HCT116 (cell line): ENCODE measurements around the gene LRP2.

ENCODE experiments used
- CEBPB ChIP-seq: IDR thresholded peaks from 2 replicates; pipeline ENCODE4 v1.6.1; 2012; ENCODE audit warnings: low read depth
- CTCF ChIP-seq, 3 experiments: fragments of 200-600 bp in 1 of 3; sonication (generic) in 1 of 3; IDR thresholded peaks in 2 of 3; conservative IDR thresholded peaks in 1 of 3; 2 replicates each; pipeline ENCODE4 v1.5.1; 2012 to 2017; ENCODE audit warnings: low read depth in 2 of 3, low read length in 2 of 3, antibody characterized with exemption in 1 of 3, borderline replicate concordance in 1 of 3, control low read depth in 1 of 3, mild to moderate bottlenecking in 1 of 3, mixed read lengths in 1 of 3, mixed run types in 1 of 3, moderate library complexity in 1 of 3; ENCODE audit not compliant: insufficient read depth in 1 of 3
- EGR1 ChIP-seq: IDR thresholded peaks from 2 replicates; pipeline ENCODE4 v1.6.1; 2012; ENCODE audit warnings: low read depth
- EZH2 ChIP-seq: fragments of 200-600 bp; sonication (generic); IDR thresholded peaks from 2 replicates; pipeline ENCODE4 v1.6.1; 2017; ENCODE audit warnings: antibody characterized with exemption, mixed run types
- FOSL1 ChIP-seq: IDR thresholded peaks from 2 replicates; pipeline ENCODE4 v1.6.1; 2012; ENCODE audit warnings: low read depth
- JUND ChIP-seq: IDR thresholded peaks from 2 replicates; pipeline ENCODE4 v1.6.1; 2012
- MAX ChIP-seq: IDR thresholded peaks from 2 replicates; pipeline ENCODE4 v1.6.1; 2012
- POLR2A ChIP-seq: IDR thresholded peaks from 2 replicates; pipeline ENCODE4 v1.7.0; 2011; ENCODE audit warnings: borderline replicate concordance; ENCODE audit not compliant: insufficient read depth, insufficient read length; ENCODE audit errors: extremely low read depth
- POLR2AphosphoS5 ChIP-seq: IDR thresholded peaks from 2 replicates; pipeline ENCODE4 v1.6.1; 2011; ENCODE audit warnings: mild to moderate bottlenecking, low read depth, low read length, moderate library complexity
- RAD21 ChIP-seq: IDR thresholded peaks from 2 replicates; pipeline ENCODE4 v1.6.1; 2012; ENCODE audit warnings: low read depth, mild to moderate bottlenecking
- SIN3A ChIP-seq: IDR thresholded peaks from 2 replicates; pipeline ENCODE4 v1.6.1; 2012; ENCODE audit warnings: low read depth
- SP1 ChIP-seq: IDR thresholded peaks from 2 replicates; pipeline ENCODE4 v1.6.1; 2012; ENCODE audit warnings: low read depth
- TCF7L2 ChIP-seq: IDR thresholded peaks from 2 replicates; pipeline ENCODE4 v1.7.0; 2011; ENCODE audit warnings: borderline replicate concordance, inconsistent platforms; ENCODE audit not compliant: insufficient read depth, insufficient read length; ENCODE audit errors: extremely low read depth
- TF ChIP-seq, protein P1 (sequence below): IDR thresholded peaks from 2 replicates; pipeline ENCODE4 v1.6.1; 2012; ENCODE audit warnings: low read depth

- TF ChIP-seq POLR2A (no peak), POLR2AphosphoS5 (no peak), TCF7L2 (no peak), CTCF (IDR thresholded peaks at IDR 0.05 in 2 of 3, conservative IDR thresholded peaks at IDR 0.05 in 1 of 3; ENCODE audit: borderline replicate concordance in 1 of 3, insufficient read depth in 1 of 3, low read depth in 2 of 3, low read length in 2 of 3) (no peak), CEBPB (no peak), EZH2 (no peak), JUND (no peak), SP1 (no peak), EGR1 (no peak), RAD21 (no peak), FOSL1 (no peak), MAX (no peak), SIN3A (no peak)
- TF ChIP-seq, protein P1, sequence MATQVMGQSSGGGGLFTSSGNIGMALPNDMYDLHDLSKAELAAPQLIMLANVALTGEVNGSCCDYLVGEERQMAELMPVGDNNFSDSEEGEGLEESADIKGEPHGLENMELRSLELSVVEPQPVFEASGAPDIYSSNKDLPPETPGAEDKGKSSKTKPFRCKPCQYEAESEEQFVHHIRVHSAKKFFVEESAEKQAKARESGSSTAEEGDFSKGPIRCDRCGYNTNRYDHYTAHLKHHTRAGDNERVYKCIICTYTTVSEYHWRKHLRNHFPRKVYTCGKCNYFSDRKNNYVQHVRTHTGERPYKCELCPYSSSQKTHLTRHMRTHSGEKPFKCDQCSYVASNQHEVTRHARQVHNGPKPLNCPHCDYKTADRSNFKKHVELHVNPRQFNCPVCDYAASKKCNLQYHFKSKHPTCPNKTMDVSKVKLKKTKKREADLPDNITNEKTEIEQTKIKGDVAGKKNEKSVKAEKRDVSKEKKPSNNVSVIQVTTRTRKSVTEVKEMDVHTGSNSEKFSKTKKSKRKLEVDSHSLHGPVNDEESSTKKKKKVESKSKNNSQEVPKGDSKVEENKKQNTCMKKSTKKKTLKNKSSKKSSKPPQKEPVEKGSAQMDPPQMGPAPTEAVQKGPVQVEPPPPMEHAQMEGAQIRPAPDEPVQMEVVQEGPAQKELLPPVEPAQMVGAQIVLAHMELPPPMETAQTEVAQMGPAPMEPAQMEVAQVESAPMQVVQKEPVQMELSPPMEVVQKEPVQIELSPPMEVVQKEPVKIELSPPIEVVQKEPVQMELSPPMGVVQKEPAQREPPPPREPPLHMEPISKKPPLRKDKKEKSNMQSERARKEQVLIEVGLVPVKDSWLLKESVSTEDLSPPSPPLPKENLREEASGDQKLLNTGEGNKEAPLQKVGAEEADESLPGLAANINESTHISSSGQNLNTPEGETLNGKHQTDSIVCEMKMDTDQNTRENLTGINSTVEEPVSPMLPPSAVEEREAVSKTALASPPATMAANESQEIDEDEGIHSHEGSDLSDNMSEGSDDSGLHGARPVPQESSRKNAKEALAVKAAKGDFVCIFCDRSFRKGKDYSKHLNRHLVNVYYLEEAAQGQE: no peak
Measured at GRCh38 chr2:169259402-169259801, 102.9 kb downstream of the LRP2 start.
